Colonic mucosa (tissue), 4 donors: Measurements from ENCODE around the gene PPP1R7. TPM values are rescaled to one million over a fixed set of nuclear protein-coding genes. Genes with fewer than 3 reads are reported as not detected.

Experiments
- DNase-seq: peaks from one replicate; pipeline ENCODE4 v3.0.0-alpha.2; 2020
- H3K27ac ChIP-seq: fragments of 200-600 bp; one replicate; pipeline ENCODE4 v1.8.0; 2021
- H3K27me3 ChIP-seq: fragments of 200-600 bp; one replicate; pipeline ENCODE4 v1.8.0; 2021
- H3K36me3 ChIP-seq: fragments of 200-600 bp; one replicate; pipeline ENCODE4 v1.8.0; 2021
- H3K4me1 ChIP-seq: fragments of 200-600 bp; one replicate; pipeline ENCODE4 v1.8.0; 2021; ENCODE audit warnings: mild to moderate bottlenecking
- H3K4me3 ChIP-seq: fragments of 200-600 bp; one replicate; pipeline ENCODE4 v1.8.0; 2021
- H3K9ac ChIP-seq, 2 donors: one replicate each; pipeline ENCODE4 v1.7.0; 2013; ENCODE audit warnings: control low read depth in 2 of 2, low read depth in 2 of 2, low read length in 2 of 2
- H3K9me3 ChIP-seq: fragments of 200-600 bp; one replicate; pipeline ENCODE4 v1.8.0; 2021
- intact Hi-C: fragments of 100-400 bp; cut with DNase I; formaldehyde crosslinking; loops from one replicate; pipeline ENCODE4 v1.14.1; 2022
- total RNA-seq, 2 donors: library from RNA; stranded (reverse); fragmentation: NEBNext Ultra II Directional in 1 of 2; extraction: Animal tissue kit (Norgen Biotek cat#: 25700) in 1 of 2; gene quantifications; one replicate each; pipeline ENCODE4 v1.2.1, GENCODE V29; 2021
- TF ChIP-seq, protein P1 (sequence below): fragments of 200-600 bp; IDR thresholded peaks from one replicate; pipeline ENCODE4 v1.8.0; 2022; ENCODE audit warnings: antibody characterized with exemption, mild to moderate bottlenecking
- donor health status: healthy.
- donor health status: DM: no; HTN: no; CAD: no.
- donor health status: DM: no; HTN: no; CAD: no.

The PPP1R7 gene
- total RNA-seq, 2 donors from 2014 or later, result 74.7 to 77.8 TPM

DNA sequence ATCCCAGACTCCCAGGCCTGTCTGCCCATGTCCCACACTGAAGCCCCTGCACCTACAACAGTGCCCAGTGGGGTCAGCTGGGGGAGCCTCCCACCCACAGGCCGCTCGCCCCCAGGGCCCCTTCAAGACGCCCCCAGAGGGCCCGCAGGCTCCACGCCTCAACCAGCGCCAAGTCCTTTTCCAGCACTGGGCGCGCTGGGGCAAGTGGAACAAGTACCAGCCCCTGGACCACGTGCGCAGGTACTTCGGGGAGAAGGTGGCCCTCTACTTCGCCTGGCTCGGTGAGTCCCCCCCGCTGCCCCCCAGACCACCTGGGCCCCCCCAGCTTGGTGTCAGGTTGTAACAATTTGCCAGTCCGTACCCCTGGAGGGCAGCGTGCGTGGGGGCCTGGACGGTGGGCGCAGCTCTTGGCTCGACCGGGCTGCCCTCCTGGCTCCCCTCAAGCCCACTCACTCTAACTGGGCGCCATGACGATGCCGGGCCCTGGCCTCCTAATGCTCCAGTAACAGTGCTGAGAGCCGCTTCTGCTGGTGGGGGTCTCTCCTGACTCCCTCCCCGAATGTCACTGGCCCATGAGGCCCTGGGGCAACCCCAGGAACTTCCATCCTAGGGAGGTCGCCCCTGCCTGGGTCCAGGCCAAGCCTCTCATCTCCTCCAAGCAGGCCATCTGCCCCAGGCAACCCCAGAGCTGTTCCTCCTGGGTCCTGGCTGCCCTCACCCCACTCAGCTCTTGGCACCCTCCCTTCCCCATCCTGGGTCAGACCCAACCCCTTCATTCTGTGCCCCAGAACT is 53.1 kb downstream of the PPP1R7 start:
- Histone ChIP-seq H3K9me3 (no peaks in the 10 kb centered on the region), H3K4me3 (no peak overlapping the region), H3K36me3 (no peaks in the 10 kb centered on the region), H3K9ac (no peak overlapping the region), H3K4me1 (no peaks in the 10 kb centered on the region), H3K27me3 (no peaks in the 10 kb centered on the region), H3K27ac (no peak overlapping the region)
- DNase-seq, result no peak
- intact Hi-C loops, result no loop called here
- TF ChIP-seq, protein P1, sequence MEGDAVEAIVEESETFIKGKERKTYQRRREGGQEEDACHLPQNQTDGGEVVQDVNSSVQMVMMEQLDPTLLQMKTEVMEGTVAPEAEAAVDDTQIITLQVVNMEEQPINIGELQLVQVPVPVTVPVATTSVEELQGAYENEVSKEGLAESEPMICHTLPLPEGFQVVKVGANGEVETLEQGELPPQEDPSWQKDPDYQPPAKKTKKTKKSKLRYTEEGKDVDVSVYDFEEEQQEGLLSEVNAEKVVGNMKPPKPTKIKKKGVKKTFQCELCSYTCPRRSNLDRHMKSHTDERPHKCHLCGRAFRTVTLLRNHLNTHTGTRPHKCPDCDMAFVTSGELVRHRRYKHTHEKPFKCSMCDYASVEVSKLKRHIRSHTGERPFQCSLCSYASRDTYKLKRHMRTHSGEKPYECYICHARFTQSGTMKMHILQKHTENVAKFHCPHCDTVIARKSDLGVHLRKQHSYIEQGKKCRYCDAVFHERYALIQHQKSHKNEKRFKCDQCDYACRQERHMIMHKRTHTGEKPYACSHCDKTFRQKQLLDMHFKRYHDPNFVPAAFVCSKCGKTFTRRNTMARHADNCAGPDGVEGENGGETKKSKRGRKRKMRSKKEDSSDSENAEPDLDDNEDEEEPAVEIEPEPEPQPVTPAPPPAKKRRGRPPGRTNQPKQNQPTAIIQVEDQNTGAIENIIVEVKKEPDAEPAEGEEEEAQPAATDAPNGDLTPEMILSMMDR, result no peak

DNA sequence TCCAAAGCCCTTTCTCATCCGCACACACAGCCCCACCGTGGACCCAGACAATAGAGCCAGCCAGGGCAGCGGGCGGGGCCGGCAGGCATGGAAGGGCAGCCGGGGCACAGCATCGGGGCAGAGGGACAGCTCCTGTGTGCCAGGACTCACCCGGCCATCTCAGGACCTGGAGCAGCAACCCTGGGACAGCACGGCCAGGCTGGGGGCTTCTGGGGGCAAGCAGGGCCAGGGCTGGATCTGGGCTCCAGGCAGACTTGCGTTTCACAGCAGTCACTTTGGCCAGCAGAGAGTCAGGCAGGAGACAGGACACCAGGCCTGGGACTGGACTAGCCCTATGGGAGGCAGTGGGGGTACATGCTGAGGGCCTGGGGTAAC is 53.7 kb downstream of the PPP1R7 start:
- H3K27me3 ChIP-seq, result no peaks in the 10 kb centered on the region
- no peaks in the 10 kb centered on the region for H3K9me3 ChIP-seq
- DNase-seq, result no peak
- H3K27ac ChIP-seq, result no peak overlapping the region
- TF ChIP-seq, protein P1, result no peak
- intact Hi-C loops, result no loop called here
- H3K36me3 ChIP-seq, result no peaks in the 10 kb centered on the region
- H3K9ac ChIP-seq, result no peak overlapping the region
- H3K4me3 ChIP-seq, result no peak overlapping the region
- H3K4me1 ChIP-seq, result no peaks in the 10 kb centered on the region

DNA sequence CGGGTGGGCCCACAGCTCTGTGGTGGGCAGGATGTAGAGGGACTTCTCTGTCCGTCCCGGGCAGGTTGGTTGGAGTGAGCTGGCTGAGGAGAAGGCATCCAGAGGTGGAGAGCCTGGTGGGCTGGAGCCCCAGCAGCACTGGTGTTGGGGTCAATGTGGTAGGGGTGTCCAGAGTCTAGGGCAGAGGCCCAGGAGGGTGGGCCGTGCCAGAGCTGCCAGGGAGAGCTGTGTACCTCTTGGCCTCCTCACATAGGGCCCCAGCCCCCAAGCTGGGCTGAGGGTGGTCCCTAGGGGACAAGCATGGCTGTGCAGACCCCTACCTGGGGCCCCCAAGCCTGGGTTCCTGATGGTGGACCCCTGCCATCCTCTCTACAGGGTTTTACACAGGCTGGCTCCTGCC is 54.2 kb downstream of the PPP1R7 start:
- DNase-seq, result no peak
- H3K36me3 ChIP-seq, result no peaks in the 10 kb centered on the region
- H3K4me3 ChIP-seq, result no peak overlapping the region
- TF ChIP-seq, protein P1, result no peak
- H3K27ac ChIP-seq, result no peak overlapping the region
- no peaks in the 10 kb centered on the region for H3K9me3 ChIP-seq
- no peak overlapping the region for H3K9ac ChIP-seq
- intact Hi-C loops, result no loop called here
- no peaks in the 10 kb centered on the region for H3K4me1 ChIP-seq
- no peaks in the 10 kb centered on the region for H3K27me3 ChIP-seq

DNA sequence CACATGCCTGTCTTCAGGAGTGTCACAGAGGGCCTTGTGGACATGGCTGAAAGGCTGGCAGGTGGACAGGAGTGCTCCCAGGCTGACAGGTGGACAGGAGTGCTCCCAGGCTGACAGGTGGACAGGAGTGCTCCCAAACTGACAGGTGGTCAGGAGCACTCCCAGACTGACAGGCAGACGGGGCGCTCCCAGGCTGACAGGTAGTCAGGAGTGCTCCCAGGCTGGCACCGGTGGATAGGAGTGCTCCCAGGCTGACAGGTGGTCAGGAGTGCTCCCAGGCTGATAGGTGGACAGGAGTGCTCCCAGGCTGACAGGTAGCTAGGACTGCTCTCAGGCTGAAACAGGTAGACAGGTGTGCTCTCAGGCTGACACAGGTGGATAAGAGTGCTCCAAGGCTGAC is 54.8 kb downstream of the PPP1R7 start:
- TF ChIP-seq, protein P1, result no peak
- DNase-seq, result no peak
- Histone ChIP-seq H3K27me3 (no peaks in the 10 kb centered on the region), H3K36me3 (no peaks in the 10 kb centered on the region), H3K4me3 (no peak overlapping the region), H3K9ac (no peak overlapping the region), H3K9me3 (no peaks in the 10 kb centered on the region), H3K4me1 (no peaks in the 10 kb centered on the region), H3K27ac (no peak overlapping the region)
- intact Hi-C loops, result no loop called here

DNA sequence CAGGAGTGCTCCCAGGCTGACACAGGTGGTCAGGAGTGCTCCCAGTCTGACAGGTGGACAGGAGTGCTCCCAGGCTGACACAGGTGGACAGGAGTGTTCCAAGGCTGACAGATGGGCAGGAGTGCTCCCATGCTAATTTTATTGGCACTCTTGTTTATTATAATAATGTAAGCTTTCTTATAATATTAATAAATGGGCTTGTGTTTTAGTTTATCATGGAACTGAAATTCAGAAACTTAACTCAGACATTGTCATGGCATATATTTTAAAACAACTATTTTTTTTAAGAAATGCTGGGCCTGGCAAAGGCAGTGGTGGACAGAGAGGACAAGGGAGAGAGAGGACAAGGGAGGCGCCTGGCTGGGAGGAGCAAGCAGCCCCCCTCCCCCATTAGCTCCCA is 56.9 kb downstream of the PPP1R7 start:
- H3K27ac ChIP-seq, result no peak overlapping the region
- no peaks in the 10 kb centered on the region for H3K27me3 ChIP-seq
- intact Hi-C loops, result no loop called here
- H3K9ac ChIP-seq, result no peak overlapping the region
- H3K9me3 ChIP-seq, result no peaks in the 10 kb centered on the region
- DNase-seq, result no peak
- no peak overlapping the region for H3K4me3 ChIP-seq
- H3K36me3 ChIP-seq, result no peaks in the 10 kb centered on the region
- no peaks in the 10 kb centered on the region for H3K4me1 ChIP-seq
- TF ChIP-seq, protein P1, result no peak
